22Rv1 (cell line): ENCODE results near the gene AXDND1.
"Not testable (repeated sequence)": the region's sequence is repeated elsewhere in the genome, so short reads cannot be mapped to it uniquely, and the experiment has no call there.

Experiments used
- H3K27ac ChIP-seq: fragments of 450-650 bp; 2 replicates; pipeline ENCODE4 v1.5.1; 2017
- ZFX ChIP-seq: fragments of 450-650 bp; IDR thresholded peaks from 2 replicates; pipeline ENCODE4 v1.6.1; 2017; ENCODE audit warnings: antibody characterized with exemption, borderline replicate concordance
- TF ChIP-seq, protein P1 (sequence below): fragments of 450-650 bp; IDR thresholded peaks from 2 replicates; pipeline ENCODE4 v1.5.1; 2017; ENCODE audit warnings: mild to moderate bottlenecking

The AXDND1 gene

DNA sequence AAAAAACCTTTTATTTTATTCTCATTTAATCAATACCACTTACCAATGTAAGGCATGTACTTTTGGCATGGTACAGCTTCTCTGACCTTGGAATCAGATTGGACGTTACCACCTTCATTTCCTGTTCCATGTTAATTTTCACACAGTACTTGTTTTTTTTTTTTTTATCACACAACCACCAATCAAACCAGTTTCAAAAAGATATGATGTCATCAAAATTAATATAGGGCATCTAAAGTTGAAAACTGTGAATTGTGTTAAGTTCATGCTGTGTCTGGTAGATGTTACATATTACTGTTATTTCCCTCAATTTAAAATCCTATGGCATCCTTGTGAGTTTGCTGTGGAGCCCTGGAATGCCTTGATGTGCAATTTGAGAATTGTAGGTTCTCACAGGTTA lies 124.8 kb downstream of the AXDND1 start:
- TF ChIP-seq ZFX = no peak
- TF ChIP-seq, protein P1, sequence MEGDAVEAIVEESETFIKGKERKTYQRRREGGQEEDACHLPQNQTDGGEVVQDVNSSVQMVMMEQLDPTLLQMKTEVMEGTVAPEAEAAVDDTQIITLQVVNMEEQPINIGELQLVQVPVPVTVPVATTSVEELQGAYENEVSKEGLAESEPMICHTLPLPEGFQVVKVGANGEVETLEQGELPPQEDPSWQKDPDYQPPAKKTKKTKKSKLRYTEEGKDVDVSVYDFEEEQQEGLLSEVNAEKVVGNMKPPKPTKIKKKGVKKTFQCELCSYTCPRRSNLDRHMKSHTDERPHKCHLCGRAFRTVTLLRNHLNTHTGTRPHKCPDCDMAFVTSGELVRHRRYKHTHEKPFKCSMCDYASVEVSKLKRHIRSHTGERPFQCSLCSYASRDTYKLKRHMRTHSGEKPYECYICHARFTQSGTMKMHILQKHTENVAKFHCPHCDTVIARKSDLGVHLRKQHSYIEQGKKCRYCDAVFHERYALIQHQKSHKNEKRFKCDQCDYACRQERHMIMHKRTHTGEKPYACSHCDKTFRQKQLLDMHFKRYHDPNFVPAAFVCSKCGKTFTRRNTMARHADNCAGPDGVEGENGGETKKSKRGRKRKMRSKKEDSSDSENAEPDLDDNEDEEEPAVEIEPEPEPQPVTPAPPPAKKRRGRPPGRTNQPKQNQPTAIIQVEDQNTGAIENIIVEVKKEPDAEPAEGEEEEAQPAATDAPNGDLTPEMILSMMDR = no peak
- no peak overlapping the region for H3K27ac ChIP-seq

DNA sequence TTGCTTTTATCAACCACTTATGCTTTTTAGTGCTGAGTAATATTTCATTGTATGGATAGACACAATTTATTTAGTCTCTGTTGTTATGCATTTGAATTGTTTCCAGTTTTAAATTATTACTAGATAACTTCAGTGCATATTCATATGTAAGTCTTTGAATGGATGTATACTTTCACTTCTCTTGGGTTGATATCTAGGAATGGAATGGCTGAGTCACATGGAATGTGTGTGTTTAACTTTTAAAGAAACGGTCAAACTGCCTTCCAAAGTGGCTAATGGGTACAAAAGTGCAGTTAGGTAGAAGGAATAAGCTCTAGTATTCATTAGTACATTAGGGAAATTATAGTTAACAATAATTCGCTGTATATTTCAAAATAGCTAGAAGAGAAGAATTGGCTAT lies 127.6 kb downstream of the AXDND1 start:
- TF ChIP-seq, protein P1 = no peak
- no peak for TF ChIP-seq ZFX

DNA sequence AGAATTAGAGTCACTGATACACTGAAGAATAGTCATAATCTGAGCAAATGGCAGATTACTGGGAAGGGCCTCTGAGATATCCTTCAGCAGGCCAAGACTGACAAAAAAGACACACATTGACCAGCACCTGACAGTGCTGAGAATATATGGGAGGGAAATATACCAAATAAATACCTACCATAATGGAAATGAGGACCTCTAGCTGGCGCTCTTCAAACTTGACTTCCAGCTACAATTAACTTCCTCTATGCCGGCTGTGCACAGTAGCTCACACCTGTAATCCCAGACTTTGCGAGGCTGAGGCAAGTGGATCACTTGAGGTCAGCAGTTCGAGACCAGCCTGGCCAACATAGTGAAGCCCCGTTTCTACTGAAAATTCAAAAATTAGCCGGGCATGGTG lies 140.4 kb downstream of the AXDND1 start:
- H3K27ac ChIP-seq = no peak overlapping the region
- TF ChIP-seq, protein P1 = no peak
- TF ChIP-seq ZFX = no peak

More for the DNA sequence above, 127.6 kb downstream of the AXDND1 start:
- H3K27ac ChIP-seq = no peak overlapping the region

DNA sequence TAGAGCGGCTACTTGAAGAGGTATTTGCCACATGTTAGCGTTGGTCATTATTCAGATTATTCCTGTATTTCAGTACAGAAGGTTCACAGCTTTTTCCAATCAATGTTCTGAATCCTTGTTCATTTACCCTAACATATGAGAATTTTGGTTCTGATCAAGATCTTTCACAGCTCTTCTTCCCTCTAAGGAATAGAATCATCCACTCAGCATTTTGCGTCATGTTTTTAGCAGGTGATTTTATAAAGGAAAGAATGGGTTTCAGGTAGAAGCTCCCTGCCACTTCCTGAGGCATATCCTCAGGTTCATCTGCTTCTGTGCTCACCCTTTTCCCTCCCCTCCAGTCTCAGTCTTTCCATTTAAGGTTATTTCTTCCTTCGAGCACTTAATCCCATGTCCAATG lies 143.6 kb downstream of the AXDND1 start:
- no peak for TF ChIP-seq ZFX
- TF ChIP-seq, protein P1 = no peak
- H3K27ac ChIP-seq = no peak overlapping the region

DNA sequence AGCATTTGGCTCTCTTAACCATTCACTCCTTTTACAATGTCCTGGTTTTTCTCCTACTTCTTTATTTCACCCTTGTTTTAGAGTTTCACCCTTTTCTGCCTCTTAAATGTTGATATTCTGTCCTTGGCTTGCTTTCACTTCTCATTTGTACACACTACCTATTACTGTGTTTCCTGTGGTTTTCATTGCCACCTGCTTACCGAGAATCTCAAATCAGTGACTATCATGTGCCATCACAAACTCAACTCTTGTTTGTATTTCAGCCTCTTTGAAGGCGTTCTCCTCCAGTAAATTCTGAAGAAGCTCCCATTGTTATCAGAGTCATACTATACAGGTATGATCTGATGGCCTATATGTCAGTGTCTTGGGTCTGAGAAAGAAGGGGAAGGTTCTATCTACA lies 144.3 kb downstream of the AXDND1 start:
- H3K27ac ChIP-seq = no peak overlapping the region
- TF ChIP-seq, protein P1 = no peak
- TF ChIP-seq ZFX = no peak

DNA sequence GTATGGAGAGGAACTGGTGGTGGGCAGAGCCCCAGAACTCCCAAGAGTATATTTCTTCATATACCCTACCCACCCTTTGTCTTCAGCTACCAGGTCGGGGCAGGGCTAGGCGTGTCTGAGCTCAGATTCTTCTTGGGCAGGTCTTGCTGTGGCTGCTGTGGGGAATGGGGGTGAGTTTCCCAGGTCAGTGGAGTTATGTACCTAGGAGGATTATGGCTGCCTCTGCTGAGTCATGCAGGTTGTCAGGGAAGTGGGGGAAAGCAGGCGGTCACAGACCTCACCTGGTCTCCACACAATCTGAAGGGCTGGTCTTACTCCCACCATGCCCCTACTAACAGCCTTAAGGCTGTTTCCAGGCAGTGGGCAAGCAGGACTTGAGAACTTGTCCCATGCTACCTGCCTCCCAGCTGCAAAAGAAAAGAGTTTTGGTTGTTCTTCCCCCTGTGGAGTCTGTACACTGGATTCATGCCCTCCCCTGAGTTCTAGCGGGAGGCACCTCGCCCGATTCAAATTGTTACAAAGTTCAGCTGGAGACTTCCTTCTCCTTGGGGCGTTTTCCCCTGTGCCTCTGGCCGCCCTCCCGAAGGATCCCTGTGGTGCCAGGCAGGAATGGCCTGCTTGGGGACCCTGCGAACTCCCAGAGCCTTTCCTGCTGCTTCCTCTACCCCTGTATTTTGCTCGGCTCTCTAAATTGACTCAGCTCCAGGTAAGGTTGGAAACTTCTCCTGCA lies 151.4 kb downstream of the AXDND1 start:
- TF ChIP-seq ZFX = no peak
- TF ChIP-seq, protein P1 = no peak
- no peak overlapping the region for H3K27ac ChIP-seq

DNA sequence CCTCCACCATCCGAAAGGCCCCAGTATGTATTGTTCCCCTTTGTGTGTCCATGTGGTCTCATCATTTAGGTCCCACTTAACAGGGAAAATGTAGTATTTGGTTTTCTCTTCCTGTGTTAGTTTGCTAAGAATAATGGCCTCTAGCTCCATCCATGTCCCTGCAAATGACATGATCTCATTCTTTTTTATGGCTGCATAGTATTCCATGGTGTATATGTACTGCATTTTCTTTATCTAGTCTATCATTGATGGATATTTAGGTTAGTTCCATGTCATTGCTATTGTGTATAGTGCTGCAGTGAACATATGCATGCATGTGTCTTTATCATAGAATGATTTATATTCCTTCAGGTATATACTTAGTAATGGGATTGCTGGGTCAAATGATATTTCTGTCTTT lies 152.8 kb downstream of the AXDND1 start:
- not testable (repeated sequence) for H3K27ac ChIP-seq

DNA sequence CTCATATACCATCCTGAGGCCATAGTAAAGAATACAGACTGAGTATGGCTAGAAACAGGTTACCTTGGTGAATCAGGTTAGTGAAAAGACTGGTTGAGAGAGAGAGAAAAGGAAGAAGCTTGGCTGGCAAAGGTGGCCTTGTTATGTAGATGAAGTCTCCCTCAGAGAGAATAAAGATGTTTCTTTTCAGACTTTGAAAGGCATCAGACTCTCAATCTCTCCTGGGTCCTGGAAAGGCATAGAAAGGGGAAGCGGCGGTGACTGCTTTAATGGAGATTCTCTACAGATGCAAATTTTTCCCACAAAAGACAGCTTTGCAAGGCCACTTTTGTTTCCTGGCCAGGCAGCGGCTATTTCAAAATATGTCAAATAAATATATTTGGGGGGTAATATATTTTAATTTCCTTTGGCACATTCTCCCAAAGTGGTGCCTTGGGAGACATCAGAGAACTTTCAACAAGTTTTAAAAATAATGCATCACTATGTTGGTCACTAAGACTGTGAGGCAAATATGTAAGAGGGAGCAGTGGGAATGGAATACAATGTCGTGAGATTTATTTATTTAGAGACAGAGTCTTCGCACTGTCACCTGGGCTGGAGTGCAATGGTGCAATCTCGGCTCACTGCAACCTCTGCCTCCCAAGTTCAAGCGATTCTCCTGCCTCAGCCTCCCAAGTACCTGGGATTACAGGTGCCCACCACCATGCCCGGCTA lies 163.9 kb downstream of the AXDND1 start:
- H3K27ac ChIP-seq = no peak overlapping the region
- no peak for TF ChIP-seq ZFX
- TF ChIP-seq, protein P1 = no peak
